ENCODE measurements around the gene PLCG2.
"Not testable (repeated sequence)": the region's sequence is repeated elsewhere in the genome, so short reads cannot be mapped to it uniquely, and the experiment has no call there.

Gene PLCG2

DNA sequence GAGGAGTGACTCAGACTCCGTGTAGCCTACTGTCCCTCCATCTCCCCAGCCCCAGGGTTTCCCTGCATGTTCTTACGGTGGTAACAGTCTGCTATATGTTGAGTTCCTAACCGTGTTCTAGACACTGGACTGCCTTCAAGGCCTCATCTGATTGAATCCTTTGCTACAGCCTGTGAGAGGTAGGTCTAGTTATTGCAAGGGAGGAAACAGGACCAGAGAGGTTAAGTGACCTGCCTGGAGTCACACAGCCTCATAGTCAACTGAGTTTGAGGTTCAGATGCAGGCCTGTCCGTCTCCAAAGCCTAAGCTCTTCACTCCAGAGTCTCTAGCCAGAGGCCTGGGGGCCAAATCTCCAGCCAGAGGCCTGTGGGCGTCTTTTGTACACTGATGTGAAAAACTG is 134.1 kb downstream of the PLCG2 start:
- DNase-seq (ENCODE audit: low spot score), result no peak

DNA sequence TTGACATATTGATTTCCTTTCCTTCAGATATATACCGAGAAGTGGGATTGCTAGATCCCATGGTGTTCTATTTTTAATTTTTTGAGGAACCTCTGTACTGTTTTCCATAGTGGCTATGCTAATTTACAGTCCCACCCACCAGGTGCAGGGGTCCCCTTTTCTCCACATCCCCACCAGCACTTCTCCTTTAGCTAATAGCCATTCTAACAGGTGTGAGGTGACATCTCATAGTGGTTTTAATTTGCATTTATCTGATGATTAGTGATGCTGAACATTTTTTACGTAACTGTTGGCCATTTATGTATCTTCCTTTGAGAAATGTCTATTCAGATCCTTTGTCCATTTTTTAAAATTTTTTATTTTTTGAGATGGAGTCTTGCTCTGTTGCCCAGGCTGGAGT is 138.3 kb downstream of the PLCG2 start:
- no peak for DNase-seq (ENCODE audit: low spot score)

DNA sequence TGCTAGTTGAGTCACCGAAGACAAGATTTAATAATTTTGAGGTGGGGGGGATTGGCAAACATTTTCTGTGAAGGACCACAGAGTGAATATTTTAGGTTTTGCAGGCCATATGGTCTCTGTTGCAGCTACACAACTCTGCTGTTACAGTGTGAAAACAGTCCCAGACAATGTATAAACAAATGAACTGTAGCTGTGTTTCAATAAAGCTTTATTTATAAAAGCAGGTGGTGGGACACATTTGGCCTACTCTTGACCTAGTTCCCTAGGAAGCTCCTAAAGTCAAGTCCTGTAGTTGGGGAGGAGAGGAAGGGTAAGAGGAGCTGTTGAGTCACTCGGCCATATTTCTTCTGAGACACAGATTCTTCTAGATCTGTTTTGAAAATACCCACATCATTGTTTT is 139.8 kb downstream of the PLCG2 start:
- DNase-seq (ENCODE audit: low spot score), result no peak

DNA sequence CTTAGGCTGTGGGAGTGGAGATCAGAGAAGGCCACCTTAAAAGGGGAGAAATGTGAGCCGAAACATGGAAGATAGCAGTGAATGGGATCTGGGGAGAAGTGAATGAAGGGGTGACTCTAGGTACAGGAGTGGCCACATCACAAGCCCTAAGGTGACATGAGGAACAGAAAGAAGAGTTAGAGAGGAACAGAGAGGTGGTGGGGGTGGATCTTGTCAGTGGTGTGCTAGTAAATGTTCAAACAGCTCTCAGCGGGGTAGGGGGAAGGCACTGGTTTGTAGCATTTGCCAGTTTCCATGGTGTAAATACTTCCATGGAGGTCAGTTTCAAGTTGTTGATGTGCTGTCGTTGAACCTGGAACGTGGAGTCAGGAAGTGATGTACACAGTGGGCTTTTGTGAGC is 141.4 kb downstream of the PLCG2 start:
- no peak for DNase-seq (ENCODE audit: low spot score)

DNA sequence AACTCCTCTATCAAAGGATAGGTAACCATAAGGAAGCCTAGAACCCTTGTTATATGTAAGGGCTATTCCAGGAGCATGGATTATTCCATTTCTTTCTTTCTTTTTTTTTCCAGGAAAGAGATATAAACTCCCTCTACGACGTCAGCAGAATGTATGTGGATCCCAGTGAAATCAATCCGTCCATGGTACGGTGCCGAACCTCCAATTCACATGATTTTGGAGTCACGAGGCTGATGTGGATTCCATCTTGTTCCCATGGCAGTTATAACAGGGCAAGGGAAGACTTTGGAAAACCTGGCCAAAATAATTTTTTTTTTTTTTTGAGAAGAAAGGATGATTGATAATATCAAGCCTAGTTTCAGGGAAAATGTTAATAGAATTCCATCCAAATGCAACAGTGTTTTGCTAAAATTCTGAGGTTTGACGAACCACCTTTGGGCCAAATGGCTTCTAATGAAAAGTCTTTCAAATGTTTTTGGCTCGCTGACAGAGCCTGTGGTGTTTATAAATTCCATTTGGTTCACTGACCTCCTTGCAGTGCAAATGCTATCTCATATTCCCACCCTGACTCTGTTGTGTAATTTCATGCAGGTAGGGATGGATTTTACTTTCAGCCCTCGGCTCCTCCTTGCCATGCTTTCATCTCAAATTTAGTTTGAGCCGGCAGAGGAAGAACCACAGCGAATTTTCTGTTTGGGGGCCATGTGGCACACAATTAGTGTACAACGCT is 142.2 kb downstream of the PLCG2 start:
- DNase-seq (ENCODE audit: low spot score), result no peak

DNA sequence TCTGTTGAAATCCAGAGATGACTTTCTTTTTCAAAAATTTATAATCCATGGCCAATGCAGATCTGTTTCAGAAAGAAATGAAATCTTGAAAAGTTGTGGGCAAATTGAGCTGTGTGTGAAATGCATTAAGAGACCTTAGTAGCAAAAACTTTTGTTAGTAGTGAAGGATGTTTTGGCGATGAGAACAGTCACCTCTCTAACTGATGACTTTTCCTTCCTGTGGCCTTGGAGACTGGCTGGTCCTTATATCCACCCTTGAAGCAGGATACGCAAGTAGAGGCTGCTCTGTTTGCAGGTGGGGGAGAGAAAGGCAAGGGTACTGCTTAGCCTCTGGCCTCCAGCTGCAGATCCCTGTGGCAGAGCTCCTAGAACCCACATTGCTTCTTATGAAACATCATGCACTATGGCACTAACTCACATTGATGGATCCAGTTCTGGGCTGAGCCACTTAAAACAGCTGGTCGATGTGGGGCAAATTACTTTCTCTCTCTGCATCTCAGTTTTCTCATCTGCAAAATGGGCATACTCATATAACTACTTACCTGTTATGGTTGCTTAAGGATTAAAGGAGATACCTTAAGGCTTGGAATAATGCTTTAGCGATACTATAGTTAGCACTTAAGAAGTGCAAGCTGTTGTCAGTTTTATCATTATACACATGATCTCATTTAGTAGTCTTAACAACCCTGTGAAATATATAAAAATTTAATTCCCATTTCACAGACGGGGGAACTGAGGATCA is 142.9 kb downstream of the PLCG2 start:
- no peak for DNase-seq (ENCODE audit: low spot score)

DNA sequence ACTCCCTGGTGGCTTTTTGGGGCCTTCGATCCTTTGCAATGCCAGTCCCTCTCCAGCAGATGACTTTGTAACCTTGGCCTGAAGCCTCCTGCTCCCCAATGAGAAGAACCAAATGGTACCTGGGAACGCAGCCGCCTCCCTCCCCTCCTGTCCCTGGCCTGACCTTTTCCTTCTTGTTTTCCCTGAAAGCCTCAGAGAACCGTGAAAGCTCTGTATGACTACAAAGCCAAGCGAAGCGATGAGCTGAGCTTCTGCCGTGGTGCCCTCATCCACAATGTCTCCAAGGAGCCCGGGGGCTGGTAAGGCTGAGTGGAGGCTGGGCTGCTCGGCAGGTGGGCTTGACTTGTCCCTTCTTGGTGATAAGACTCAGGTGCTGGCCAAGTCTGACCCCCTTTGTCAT is 144.2 kb downstream of the PLCG2 start:
- DNase-seq (ENCODE audit: low spot score), result no peak

DNA sequence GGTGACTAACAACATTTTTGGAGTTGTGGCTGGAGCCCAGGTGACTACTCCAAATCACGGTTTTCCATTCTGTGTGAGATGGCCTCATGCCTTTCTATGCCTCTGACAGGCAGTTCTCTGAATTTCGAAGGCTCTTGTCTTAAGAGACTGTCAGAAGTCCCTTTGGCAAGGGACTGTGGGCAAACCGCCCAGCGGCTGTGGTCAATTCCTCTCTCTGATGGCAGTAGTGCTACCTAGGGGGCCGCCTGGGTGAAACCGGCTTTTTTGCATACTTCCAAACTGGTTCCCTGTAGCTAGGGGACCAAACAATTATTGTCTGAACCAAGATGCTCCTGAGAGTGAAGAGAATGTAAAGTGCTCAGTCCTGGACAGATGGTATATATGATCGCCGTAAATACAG is 145.9 kb downstream of the PLCG2 start:
- no peak for DNase-seq (ENCODE audit: low spot score)

DNA sequence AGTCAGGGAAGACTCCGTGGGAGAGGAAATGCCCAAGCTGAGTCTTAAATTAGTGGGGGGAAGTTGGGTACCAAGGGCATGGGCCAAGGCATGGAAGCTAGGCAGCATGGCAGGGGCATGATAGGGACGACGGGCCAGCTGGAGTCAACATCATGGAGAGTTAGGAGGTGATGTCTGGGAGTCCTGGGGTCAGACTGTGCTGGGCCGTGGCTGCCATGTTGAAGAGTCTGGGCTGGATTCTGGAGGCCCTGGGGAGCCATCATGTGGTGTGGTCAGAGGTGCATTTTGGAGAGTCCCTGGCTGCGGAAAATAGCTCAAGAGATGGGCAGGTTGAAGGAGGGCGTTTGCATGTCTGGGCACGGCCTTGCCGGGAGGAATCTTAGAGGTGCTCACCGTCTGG is 146.9 kb downstream of the PLCG2 start:
- no peak for DNase-seq (ENCODE audit: low spot score)

DNA sequence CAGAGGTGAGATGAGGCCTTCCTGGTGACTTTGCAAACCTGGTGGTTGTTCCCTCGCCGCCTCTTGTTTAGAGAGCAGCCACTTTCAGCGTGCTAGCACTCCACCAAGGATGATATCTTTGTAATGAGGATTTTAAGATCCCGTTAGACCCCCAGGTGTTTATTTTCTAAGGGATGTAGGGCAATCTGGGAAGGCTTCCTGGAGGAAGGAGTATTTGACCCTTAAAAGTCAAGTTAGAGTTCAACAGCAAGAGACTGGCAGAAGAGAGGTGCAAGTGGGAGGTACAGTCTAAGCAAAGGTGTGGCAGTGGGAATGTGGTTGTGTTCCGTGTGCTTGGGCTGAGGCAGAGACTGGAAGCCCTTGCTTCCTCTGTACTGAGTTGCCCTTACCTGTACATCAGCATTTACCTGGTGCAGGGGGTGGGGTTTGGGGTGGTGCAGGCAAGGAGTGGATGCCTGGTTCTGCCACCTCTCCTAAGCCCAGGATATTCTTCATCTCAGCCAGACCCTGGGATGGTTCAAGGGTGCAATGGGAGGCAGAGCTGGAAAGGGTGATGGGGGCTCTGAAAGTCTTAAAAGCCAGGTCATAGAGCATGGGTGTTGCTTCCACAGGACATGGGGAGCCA is 148.6 kb downstream of the PLCG2 start:
- DNase-seq (ENCODE audit: low spot score), result no peak

DNA sequence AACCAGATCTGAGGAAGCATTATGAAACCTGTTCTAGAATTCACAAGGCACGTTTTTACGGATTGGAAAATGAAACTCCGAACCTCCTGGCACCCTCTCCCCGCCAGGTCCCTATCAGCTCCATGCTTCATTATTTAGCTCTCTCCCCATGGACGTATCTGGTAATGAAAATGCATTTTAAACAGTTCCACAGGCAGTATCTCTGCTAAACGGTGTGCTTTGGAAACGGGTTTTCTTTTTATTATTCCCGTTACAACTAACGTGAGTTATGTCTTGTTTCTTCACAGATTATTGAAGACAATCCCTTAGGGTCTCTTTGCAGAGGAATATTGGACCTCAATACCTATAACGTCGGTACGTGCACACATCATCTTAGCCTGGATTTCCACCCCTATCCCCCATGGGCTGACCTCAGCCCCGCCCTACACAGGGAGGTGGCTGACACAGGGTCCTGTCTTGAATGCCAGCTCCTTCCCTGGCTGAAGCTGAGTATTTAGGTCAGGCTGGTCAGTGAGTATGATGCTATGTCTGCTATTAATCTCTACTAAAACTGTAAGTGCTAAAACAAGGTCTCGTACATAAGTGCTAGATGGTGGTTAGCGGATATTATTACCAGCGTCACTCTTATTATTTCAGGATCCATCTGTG is 149.3 kb downstream of the PLCG2 start:
- no peak for DNase-seq (ENCODE audit: low spot score)

DNA sequence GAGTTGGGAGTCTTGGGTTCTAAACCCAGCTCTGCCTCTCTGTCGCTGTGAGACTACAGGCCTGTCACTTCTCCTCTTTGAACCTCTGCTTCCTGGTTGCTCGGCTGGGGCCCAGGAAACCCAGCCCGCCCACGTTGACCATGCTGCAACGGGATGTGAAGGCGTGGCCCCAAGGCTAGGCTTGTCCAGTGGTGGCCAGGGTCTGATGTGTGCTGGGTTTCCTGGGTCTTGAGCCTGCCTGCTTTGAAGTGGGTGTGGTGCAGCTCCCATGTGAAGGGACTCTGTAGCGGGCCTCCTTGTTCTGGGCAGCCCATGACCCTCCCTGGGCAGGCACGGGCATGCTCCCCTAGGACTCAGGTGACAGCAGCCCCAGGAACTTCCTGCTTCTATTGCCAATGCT is 149.9 kb downstream of the PLCG2 start:
- no peak for DNase-seq (ENCODE audit: low spot score)

DNA sequence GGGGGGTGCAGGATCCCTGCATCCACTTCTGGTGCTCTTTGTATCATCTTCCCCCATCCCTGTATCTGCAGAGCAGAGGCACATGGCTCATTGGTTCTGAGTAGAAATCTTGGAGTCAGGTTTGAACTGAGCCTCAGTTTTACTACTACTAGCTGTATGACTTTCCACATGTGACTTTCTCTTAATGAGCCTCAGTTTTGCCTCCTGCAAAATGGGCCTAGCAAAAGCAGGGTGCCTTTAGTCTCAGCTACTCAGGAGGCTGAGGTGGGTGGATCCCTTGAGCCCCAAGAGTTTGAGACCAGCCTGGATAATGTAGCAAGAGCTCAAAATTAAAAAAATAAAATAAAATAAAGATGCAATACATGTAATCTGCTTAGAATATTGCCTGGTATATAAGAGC is 150.8 kb downstream of the PLCG2 start:
- DNase-seq (ENCODE audit: low spot score), result no peak

DNA sequence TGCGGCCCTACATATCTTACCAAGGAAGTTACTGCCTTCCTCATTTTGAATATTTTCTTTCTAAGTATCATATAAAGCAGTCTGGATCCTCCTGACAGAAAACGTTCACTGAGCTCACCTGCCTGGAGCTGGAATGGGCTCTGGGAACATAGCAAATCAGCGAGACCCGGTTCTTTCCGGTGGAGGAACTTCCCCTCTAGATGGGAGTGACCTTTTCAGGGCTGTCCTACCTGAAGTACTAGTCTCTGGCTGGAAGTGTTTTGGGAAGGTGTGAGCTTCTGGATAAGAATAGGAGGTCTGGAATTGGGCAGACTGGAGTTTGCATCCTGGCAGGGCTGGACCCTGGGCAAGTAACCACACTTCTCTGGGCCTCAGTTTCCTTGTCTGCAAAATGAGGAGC is 152.8 kb downstream of the PLCG2 start:
- no peak for DNase-seq (ENCODE audit: low spot score)

DNA sequence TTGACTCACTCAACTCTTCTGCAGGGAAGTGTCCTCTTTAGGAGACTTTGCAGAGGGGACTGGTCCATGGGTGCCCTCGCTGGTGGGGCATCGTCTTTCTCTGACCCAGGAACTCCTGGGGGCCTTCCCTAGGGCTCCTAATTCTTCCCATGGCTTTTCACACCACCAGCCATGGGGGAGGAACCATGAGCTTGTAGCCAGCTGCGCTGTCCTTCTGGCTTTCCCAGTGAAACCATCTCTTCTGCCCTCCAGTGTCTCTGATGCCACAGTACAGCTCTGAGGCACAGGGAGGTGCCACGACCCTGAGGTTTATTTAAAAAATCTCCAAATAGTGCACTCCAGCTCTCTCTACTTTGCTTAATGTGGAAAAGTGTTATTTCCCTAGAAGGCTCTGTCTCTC is 153.6 kb downstream of the PLCG2 start:
- no peak for DNase-seq (ENCODE audit: low spot score)

DNA sequence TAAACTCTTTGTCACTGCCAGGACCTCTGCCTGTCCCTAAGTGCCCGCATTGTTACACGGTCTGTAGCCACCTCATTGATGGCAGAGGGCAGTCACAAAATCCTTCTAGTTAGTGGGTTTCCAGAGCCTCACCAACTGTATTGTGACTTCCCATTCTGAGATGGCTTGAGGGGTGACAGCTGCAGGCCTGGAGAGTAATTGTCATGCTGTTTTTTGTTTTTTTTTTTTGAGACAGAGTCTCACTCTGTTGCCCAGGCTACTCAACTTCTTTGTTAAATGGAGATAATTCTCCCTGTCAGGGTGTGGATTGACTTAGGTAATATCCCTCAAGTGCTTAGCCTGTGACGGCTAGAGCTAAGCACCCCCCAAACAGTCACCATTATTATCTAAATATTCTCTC is 154.3 kb downstream of the PLCG2 start:
- DNase-seq (ENCODE audit: low spot score), result no peak

DNA sequence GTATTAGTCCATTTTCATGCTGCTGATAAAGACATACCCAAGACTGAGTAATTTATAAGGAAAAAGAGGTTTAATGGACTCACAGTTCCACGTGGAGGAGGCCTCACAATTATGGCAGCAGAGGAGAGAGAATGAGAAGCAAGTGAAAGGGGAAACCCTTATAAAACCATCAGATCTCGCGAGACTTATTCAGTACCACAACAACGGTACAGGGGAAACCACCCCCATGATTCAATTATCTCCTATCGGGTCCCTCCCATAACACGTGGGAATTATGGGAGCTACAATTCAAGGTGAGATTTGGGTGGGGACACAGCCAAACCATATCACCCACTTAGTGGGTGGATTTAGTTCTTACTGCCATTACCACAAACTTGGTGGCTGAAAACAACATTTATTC is 155.6 kb downstream of the PLCG2 start:
- DNase-seq (ENCODE audit: low spot score), result not testable (repeated sequence)

DNA sequence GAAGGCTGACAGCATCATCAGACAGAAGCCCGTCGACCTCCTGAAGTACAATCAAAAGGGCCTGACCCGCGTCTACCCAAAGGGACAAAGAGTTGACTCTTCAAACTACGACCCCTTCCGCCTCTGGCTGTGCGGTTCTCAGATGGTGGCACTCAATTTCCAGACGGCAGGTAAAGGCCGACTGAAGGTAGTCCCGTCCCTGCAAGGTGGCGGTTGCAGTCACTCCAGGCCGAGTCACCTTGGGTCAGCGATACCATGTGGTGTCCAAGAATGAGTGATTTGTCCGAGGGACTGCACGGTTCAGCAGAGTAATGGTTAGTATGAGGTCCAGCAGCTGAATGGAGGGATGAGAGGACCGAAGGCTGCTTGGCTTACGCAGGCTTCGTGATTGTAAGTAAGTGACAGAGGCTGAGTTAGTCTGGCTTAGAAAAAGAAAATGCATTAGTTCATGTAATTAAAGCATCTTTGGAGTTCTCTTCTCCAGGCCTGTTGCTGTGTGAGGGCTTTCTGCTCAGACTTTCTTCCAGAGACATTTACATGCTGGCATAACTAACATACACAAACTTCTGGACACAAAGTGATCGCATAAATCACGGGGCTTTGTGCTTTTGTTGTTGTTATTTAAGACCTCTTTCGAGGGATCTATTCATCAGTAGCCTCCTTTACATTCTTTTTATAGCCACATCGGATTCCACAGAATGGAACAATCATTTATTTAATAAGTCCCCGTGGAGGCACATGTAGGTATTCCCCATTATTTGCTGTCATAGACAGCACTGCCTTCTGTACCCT is 157.3 kb downstream of the PLCG2 start:
- DNase-seq (ENCODE audit: low spot score), result no peak

DNA sequence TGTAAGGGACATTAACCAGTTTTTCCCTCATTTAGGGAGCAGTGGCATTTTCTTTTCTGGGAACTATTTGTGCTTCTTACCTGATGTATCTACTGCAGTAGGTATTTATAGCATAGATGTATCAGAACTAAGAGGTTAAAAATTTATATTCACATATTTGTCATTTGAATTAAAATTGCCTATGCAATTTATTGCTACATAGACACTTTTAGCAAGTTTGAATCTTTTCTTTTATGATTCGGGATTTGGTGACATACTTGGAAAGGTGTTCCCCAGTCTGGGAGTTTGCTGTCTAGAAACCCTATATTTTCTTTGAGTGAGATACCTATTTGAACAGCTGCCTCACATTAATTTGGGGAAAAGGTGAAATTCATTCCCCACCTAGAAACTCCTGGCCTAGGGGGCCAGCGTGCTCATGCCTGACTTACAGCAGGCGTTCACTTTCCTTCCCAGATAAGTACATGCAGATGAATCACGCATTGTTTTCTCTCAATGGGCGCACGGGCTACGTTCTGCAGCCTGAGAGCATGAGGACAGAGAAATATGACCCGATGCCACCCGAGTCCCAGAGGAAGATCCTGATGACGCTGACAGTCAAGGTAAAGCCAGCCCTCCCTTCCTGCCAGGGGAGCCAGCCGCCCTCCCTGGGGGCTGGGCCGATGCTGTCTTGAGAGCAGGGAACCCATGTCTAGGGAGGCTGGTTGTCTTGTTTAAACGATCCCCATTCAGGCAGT is 158.4 kb downstream of the PLCG2 start:
- no peak for DNase-seq (ENCODE audit: low spot score)

DNA sequence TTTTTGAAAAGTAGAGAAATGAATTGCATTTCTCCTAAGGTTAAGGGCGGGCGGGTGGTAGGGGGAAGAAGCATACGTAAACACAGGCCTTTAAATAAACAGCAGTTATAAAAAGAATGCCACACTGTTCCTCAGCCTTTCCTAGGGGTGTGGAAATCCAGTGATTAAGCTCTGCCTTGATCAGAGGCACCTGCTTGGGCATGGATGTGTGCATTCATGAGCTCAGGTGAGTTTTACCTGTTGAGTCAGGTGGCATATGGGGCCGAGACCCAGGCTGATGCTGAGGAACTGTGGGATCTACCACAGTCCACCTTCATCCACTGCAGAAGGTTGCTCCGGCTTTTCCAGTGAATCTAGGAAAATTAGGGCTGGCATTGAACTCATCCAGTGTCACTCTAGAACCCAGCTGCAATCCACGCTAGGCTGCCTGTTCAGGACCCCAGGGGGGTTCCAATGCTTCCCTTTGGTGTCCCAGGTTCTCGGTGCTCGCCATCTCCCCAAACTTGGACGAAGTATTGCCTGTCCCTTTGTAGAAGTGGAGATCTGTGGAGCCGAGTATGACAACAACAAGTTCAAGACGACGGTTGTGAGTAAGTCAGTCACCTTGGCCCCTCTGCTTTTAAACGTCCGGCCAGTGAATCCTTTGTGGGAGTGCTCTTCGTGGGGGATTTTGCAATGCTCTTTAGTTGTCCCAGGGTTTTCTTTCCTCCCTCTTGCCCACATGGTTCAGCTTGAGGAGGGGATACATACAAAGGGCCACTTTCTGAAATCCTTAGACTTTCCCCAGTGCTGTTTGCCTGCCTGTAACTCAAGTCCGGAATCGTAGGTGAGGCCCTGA is 159.5 kb downstream of the PLCG2 start:
- DNase-seq (ENCODE audit: low spot score), result no peak

All from HuH-7.5 (cell line).